ENCODE results near the gene HACE1. TPM values are rescaled to one million over a fixed set of nuclear protein-coding genes. Genes with fewer than 3 reads are reported as not detected.

HACE1 gene
- total RNA-seq, 2 donors from 2014 or later, result 11.8 to 16.0 TPM

DNA sequence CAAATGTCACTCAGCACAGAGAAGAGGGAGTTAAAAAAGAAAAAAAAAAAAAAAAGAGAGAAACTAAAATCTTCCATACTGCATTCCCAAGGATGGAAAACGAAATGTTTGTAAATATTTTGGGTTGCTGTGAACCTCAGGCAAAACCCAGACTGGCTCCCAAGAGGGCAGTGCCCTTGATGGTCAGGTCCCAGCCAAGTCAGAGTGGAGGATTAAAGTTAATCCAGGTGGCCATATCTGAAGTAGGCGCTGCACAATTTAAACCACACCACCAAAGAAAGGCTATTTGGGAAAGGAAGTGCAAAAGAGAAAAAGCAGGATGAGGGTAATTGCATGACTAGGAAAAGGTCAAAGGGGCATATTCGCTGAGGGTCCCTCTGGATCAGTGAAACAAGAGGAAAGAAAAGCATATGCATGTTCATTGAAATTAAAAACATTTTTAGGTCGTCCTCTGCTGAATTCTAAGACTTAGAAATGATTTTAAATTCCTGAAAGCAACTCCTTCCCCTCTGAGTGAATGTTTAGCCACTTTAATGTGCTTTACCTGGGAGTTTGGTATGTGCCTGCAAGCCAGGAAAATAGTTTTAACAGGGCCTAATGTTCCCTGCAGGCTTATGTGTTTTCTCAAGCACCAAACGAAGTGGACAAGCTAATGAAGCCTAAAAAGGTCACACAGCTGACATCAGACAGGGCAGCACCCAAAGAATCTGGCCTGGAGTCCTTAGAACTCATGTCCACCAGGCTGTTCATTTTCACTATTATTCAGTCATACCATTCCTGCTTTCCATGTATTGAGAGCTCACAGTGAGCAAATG, 159.1 kb downstream of the HACE1 start:
- DNase-seq (ENCODE audit: low spot score), result no peak
- intact Hi-C loops (cut with DNase I), result no loop called here

- no peak for DNase-seq (ENCODE audit: low spot score)
- intact Hi-C loops (cut with DNase I), result no loop called here
These were observed 160.0 kb downstream of the HACE1 start for GRCh38 chr6:104699593-104700329.

DNA sequence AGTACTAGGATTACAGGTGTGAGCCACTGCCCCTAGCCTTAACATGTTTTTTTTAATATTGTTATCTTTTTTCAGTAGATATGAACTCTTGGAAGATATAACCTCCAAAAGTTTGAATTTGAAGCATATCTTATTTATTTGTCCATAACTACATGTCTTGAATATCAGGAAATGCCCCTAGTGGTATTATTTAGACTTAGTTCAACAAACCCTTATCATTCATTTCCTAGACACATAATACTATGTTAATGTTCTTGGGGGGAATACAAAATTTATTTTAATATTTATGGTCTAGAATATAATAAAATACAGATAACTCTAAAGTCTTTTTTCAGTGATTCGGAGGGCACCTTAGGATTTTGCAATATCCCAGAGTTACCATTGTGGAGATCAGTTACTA, 160.7 kb downstream of the HACE1 start:
- no peak for DNase-seq (ENCODE audit: low spot score)
- intact Hi-C loops (cut with DNase I), result no loop called here

GRCh38 chr6:104692008-104692407, 167.7 kb downstream of the HACE1 start:
- intact Hi-C loops (cut with DNase I), result no loop called here
- DNase-seq (ENCODE audit: low spot score), result no peak

DNA sequence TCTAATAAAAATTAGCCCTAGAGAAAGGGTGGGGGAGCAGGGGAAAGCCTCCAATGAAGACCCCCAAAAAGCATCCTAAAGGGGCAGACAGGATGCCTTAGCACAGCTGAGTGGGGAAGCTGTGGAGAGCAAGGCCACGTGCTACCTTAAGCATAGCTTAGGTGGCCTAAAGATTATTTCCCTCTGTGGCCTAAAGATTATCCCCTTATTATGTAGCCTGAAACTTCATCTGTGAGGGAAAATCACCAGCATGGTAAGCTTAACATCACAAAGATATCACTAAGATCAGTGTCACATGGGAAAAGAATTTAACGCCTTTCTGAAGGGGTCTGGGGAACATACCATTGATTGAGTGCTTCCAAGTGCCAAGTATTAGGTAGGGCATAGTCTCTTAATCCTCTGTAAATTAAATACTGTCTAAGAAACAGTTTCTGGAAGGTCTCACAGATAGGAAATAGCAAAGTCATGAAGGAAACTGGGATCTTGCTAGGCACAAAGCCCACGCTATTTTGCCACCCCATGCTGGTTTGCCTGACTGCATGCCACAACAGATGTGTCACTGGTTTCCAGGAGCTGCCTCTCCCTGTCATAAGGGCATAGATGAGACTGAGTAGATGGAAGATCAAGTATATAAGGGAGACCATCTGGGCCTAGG, 170.0 kb downstream of the HACE1 start:
- DNase-seq (ENCODE audit: low spot score), result no peak
- intact Hi-C loops (cut with DNase I), result no loop called here

DNA sequence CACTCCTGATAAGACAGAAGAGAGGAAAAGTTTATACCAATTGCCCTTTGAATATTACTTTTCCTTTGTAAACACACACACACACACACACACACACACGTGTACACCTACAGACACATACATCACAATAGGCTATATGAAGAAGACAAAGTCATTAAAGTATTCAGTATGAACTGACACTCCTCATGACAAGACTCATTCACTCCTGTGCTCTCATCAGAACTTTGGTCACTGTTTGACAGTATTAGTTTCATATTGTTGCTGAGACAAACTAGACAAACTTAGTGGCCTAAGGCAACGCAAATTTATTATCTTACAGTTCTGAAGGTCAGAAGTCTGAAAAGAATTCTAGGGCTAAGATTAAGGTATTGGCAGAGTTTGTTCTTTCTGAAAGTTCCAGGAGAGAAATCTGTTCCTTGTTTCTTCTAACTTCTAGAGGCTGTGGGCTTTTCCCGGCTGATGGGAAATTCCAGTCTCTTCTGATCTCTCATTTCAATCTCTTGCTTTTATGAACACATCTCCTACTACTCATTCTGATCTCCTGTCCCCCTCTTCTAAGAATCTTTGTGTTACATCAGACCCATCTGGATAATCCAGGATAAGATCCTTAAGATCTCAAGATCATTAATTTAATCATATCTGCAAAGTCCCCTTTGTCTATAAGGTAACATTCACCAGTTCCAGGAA, 171.3 kb downstream of the HACE1 start:
- no peak for DNase-seq (ENCODE audit: low spot score)
- intact Hi-C loops (cut with DNase I), result no loop called here

- intact Hi-C loops (cut with DNase I), result no loop called here
- DNase-seq (ENCODE audit: low spot score), result no peak
These were observed 173.1 kb downstream of the HACE1 start for GRCh38 chr6:104686550-104687175.

DNA sequence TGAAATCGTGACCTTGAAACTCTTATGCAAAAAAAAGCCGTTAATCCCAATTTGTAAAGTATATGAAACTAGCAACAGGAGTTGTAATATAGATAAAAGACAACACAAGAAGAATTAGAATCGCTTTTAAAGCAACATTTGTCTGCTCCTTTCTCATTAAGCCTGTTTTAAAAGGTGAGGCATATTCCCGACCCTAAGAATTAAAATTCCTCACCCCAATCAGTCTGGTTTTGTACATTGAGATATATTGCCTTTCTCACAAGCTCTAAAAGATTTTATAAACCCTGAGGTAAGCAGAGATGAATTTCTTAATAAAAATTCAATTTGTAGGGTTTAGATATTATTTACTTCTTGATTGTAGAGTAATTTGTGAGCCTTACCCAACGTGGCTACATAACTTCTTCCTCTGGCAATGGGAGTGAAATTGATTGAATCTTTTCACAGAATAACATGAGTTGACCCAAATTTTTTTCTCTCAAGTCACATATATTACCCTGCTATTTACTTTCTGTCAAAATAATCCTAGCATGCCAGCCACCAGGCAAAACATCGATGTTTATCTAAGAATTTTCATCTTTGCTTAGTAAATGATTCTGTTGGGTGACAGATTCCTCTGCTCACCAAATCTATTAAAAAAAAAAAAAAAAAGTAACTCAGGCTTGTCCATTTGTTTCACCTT, 173.7 kb downstream of the HACE1 start:
- no peak for DNase-seq (ENCODE audit: low spot score)
- intact Hi-C loops (cut with DNase I), result no loop called here

GRCh38 chr6:104684911-104685415, 174.8 kb downstream of the HACE1 start:
- DNase-seq (ENCODE audit: low spot score), result no peak
- intact Hi-C loops (cut with DNase I), result no loop called here

DNA sequence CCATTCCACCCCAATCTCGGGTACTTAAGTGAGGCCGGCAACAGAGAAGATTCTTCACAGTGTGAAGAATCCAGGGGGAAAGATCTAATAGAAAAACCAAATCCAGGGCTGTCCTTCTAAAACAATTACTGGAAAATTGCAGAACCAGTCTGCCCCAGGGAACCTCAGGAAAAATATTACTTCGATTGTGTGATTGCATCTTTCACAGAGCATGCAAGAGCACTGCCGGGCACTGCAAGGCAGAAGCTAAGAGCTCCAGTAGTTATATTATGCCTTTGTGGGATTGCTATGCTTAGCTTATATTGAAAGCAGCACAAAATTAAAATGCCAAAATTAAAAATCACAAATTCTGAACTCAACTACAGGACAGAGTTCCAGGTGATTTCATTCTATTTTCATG, 175.9 kb downstream of the HACE1 start:
- intact Hi-C loops (cut with DNase I), result no loop called here
- DNase-seq (ENCODE audit: low spot score), result no peak

- no peak for DNase-seq (ENCODE audit: low spot score)
- intact Hi-C loops (cut with DNase I), result no loop called here
These were observed 176.7 kb downstream of the HACE1 start for GRCh38 chr6:104682722-104683643.

- no peak for DNase-seq (ENCODE audit: low spot score)
- intact Hi-C loops (cut with DNase I), result no loop called here
These were observed 179.2 kb downstream of the HACE1 start for GRCh38 chr6:104680539-104680938.

DNA sequence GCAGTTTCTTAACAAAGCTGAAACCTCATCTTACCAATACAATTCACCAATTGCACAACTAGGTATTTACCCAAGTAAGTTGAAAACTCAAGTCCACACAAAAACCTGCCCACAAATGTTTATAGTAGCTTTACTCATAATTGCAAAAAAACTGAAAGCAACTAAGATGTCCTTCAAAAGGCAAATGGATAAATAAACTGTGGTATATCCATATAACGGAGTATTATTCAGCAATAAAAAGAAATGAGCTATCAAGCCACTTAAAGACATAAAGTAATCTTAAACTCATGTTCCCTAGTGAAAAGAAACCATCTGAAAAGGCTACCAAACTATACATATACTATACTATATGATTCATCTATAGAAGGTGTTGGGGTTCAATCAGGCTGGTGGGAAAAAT, 179.7 kb downstream of the HACE1 start:
- intact Hi-C loops (cut with DNase I), result no loop called here
- DNase-seq (ENCODE audit: low spot score), result no peak

Other genes starting within 250 kb of the HACE1 start
- not detected for gene LIN28B, start 97.2 kb upstream of the HACE1 start, total RNA-seq